Stimulated activated CD4-positive, alpha-beta T cell treated with anti-CD3 and anti-CD28 coated beads, TNF-alpha, amount 100 ng/mL, for 24 hours (primary cell): ENCODE results near the gene RNF208.

Experiments used
- DNase-seq, 3 experiments: peaks; one replicate each; pipeline ENCODE4 v3.0.0-alpha.2; 2020; ENCODE audit warnings: low read depth in 3 of 3

Gene RNF208

GRCh38 chr9:137214620-137215019, 7.4 kb downstream of the RNF208 start:
- DNase-seq = no peak

- no peak for DNase-seq
Observed at GRCh38 chr9:137213160-137214060, 8.6 kb downstream of the RNF208 start.

GRCh38 chr9:137212520-137212919, 9.5 kb downstream of the RNF208 start:
- no peak for DNase-seq

- DNase-seq = no peak
Observed at GRCh38 chr9:137211532-137211931, 10.5 kb downstream of the RNF208 start.

- DNase-seq = no peak
Observed at GRCh38 chr9:137206602-137207001, 15.4 kb downstream of the RNF208 start.

- peak; percentile 93 to 94 (median 94) for DNase-seq
Observed at GRCh38 chr9:137205126-137206069, 16.6 kb downstream of the RNF208 start, which contains the start of the genes NDOR1 and TMEM203. Gene NDOR1, plus strand, starts transcription at chr9:137205700. Its CDS starts 78 bp downstream, at chr9:137205778. Gene TMEM203, minus strand, starts transcription at chr9:137205648. Its CDS starts 234 bp downstream, at chr9:137205414.

- no peak for DNase-seq
Observed at GRCh38 chr9:137204731-137205125, 17.3 kb downstream of the RNF208 start.

- no peak for DNase-seq
Observed at GRCh38 chr9:137202966-137203365, 19.1 kb downstream of the RNF208 start.

- DNase-seq = no peak
Observed at GRCh38 chr9:137201205-137201868, 20.7 kb downstream of the RNF208 start.

GRCh38 chr9:137200311-137201204, 21.5 kb downstream of the RNF208 start, which contains the start of gene TPRN:
Gene TPRN, minus strand, starts transcription at chr9:137200741. Its CDS starts 30 bp downstream, at chr9:137200711.
- peak; percentile 97 to 99 (median 97) for DNase-seq

- DNase-seq = no peak
Observed at GRCh38 chr9:137199411-137200121, 22.5 kb downstream of the RNF208 start.

GRCh38 chr9:137198902-137199283, 23.1 kb downstream of the RNF208 start:
- no peak for DNase-seq

- DNase-seq = no peak
Observed at GRCh38 chr9:137198051-137198901, 23.8 kb downstream of the RNF208 start.

GRCh38 chr9:137195525-137196220, 26.4 kb downstream of the RNF208 start:
- DNase-seq = no peak

GRCh38 chr9:137194909-137195308, 27.1 kb downstream of the RNF208 start:
- DNase-seq = no peak

- no peak for DNase-seq
Observed at GRCh38 chr9:137194388-137194787, 27.7 kb downstream of the RNF208 start.

GRCh38 chr9:137193771-137194170, 28.3 kb downstream of the RNF208 start:
- no peak for DNase-seq

- DNase-seq = no peak
Observed at GRCh38 chr9:137192859-137193258, 29.2 kb downstream of the RNF208 start.
